Hematopoietic multipotent progenitor cell (in vitro differentiated cells): ENCODE data around the gene MINPP1. TPM values are rescaled to one million over a fixed set of nuclear protein-coding genes. Genes with fewer than 3 reads are reported as not detected.
A peak's percentile ranks its signal among the peaks of the same experiment; 100 is the strongest.
"Not testable (repeated sequence)": the region's sequence is repeated elsewhere in the genome, so short reads cannot be mapped to it uniquely, and the experiment has no call there.

ENCODE experiments used
- DNase-seq, 3 donors: peaks; one replicate each; pipeline ENCODE4 v3.0.0-alpha.2; 2011 to 2015; ENCODE audit warnings: low read depth in 2 of 3, low spot score in 2 of 3
- total RNA-seq: library from RNA; depleted of rRNA; stranded (reverse); fragments of >200 nt; gene quantifications from one replicate; pipeline ENCODE4 v1.2.3, GENCODE V29; 2012

Gene MINPP1
- total RNA-seq, 1 donor, result 46.9 TPM

DNA sequence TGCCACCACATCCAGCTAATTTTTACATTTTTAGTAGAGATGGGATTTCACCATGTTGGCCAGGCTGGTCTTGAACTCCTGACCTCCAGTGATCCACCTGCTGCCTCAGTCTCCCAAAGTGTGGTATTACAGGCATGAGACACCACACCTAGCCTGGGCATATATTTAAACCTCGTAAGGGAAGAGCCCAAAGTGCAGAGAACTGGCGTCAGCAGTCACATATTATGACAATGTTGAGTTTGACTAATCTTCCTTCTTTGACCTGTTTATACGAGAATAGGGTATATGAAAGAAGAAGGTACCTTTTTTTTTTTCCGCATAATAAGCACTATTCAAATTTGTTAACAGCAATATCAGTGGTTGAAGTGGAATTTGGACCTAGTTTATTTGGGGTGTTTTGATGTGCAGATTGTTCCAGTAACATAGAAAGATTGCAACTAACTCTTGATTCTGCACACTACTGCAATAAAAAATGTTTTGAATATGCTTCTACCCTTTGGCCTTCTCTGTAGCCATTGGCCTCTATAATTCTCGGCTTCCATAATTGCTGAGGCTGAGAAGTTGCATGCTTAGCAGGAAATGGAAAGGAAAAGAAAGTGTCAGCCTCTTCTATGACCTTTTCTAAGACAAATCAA is 55.9 kb downstream of the MINPP1 start:
- DNase-seq, result no peak

DNA sequence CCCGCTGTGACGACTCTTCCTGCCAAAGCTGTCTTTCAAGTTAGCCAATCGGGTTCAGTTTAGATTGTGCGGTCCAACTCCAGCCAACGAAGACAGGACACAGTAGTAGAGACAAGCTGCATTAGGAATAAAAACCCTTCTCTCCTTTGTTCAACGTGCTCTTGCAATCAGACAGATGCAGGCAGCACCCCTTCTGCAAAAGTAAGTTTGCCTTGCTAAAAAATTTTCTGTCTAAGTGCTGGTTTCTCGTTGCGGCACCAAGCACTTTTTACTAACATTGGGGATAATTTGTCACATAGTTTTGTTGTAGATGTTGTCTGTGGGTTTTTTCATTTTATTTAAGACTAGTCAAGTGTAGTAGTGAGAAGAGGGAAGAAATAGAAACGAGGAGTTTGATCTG is 58.1 kb downstream of the MINPP1 start:
- DNase-seq, result no peak

DNA sequence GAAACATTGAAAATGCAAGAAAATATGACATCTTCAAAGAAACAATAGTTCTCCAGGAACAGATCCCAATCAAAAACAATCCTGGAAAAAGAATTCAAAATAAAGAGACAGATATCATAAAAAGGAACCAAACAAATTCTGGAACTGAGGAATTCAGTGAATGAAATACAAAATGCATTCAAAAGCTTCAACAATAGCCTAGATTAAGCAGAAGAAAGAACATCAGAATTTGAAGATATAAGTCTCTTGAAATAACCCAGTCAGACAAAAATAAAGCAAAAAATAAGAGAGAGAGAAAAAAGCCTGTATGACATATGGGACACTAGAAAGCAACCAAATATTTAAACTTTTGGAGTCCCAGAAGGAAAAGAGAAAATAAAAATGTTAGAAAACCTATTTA is 60.3 kb downstream of the MINPP1 start:
- no peak for DNase-seq

DNA sequence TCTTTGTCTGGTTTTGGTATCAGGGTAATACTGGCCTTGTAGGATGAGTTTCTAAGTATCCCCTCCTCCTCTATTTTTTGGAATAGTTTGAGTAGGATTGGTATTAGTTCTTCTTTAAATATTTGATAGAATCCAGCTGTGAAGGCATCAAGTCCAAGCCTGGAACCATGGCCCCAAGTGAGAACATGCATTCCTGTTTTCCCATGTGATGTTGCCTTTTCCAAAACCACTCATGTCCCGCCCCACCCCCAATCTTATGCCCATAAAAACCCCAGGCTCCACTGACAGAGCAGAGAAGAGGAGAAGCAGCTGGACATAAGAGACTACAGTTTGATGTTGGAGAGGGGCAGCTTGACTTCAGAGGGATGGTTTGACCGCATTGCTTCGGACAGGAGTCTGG is 71.2 kb downstream of the MINPP1 start:
- DNase-seq, result no peak

DNA sequence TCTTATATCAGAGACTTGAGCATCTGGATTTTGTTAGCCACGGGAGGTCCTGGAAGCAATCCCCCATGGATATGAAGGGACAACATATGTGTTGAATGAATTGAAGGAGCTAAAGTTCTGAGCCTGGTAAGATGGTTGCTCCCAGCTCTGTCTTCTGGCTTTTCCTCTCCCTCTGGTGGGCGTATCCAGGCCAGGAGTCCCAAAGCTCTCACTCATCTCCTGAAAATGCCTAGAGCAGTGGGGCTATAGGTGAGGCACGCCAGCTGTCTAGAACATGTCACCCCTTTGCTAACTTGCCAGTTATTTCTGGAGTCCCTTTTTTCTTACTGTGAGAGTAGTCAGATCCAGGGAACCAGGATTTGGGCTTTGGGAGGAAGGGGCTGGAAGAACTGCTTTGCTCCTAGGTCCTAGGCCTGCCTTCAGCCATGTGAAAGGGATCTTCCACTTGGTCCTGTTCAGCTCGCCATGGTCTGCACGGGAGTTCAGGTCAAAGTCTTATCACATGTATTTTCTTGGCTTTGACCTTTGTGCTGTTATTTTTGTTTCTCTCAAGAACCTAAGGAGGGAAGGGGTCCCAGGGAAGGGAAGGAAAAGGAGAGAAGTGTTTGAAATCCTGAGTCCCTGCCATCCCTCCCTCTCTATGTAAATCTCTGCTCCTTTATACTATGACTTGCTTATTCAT is 73.6 kb downstream of the MINPP1 start:
- no peak for DNase-seq

DNA sequence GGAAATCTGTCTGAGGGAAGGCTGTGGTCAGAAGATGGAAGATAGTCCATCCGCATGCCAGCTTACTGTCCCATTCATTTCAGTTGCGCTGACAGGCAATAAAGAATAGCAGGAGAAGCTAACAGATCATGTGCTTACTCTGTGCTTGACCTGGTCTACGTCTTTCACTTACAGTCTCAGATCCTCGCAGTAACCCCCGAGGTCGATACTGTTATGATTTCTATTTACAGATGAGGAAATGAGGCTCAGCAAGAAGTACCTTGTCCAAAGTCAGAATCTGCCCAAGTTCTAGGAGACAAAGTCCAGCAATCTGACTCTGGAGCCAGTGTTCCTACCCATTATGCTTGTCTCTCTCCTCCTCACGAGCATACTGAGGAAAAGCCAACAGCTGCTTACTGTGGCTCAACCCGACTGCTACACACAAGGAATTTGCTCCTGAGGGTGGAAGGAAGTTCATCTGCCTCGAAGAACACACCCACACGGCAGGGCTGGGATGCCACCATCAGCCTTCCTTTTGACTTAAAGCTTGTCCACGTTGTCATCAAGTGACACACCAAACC is 74.2 kb downstream of the MINPP1 start:
- no peak for DNase-seq

DNA sequence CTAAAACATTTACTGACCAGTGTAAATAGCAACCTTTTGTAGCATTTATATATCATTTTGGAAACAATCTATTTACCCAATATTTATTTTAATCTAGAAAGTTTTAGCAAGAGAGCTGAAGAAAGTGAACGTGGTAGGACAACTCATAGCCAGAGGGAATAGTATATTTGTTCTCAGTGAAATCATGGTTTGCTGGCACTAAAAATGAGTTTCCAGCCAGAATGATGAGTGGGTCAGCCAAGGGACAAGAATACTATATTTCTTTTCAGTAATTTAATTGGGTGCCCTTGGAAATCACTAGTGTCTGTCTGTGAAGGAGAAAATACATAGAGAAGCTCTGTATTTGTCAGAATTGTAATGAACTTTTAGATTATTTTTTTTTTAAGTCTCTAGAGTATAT is 74.9 kb downstream of the MINPP1 start:
- no peak for DNase-seq

DNA sequence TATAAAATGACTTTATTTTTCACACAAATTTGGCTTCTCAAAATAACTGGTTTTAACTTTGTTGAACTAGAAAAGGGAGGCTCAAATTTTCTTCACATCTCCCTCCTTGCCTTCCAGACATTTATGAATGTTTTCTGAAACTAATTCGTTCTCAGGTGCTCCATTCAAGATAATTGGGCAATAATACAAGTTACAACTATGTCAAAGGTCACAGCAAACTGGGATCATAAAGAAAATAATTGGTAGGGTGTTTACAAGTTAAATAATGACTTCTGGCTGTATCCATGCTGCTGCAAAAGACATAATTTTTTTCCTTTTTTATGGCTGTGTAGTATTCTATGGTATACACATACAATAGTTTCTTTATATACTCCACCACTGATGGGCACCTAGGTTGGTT is 75.3 kb downstream of the MINPP1 start:
- no peak for DNase-seq

DNA sequence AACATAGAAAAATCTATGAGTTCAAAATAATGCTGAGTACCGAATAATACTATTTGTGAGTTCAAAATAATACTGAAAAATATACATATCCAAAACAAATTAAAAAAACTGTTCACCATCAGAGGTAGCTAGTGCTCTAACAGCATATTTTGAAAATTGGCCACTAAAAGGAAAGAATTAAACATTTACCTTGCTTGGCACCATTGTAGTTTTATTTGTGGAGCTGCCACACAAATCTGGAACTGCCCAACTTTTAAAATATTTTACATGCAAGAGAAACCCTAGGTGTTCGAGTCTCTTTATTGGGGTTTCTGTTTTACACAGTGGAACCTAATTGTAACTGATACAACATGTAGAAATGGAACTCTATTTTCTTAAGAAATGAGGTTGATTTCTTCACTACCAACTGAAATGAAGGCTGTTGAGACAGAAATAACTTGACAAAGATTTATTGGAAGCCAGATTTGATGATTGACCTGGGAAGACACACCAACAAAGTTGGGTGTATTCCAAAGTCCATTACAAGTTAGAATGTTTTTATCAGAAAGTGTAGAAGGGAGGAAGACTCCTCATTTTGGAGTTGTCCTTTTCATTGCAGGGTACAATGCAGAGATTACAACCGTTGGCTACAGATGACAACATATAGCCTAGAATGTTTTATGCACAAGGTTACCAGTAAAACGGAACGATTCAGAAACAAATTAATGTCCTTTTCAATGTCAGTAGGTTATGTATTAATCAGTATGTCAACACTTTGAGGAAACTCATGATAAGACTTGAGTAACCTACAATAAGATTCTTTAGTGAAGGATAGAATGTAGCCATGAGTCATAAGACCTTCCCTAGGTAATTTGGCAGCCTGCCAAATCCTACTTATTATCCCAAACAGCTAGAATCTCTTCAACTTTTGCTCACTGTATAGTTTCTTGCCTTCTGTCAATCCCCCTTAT is 81.1 kb downstream of the MINPP1 start:
- DNase-seq, result no peak

DNA sequence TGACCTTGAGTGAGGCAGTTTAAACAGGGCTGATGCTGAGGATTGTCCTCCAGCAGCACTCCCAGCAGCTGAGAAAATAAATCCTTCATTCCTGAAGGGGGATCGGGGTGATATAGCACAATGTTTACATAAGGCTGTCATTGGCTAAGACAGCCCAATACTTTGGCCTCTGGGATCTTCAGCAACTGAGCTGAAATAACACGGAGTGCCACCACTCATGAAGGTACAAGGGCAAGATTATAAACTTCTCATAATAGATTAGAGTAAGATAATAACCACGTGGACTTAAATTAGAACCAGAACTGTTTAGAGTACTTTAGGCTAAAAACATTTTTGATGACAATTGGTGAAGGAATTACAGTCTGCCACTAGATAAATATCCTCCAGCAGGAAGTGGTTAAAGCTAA is 85.0 kb downstream of the MINPP1 start:
- no peak for DNase-seq

DNA sequence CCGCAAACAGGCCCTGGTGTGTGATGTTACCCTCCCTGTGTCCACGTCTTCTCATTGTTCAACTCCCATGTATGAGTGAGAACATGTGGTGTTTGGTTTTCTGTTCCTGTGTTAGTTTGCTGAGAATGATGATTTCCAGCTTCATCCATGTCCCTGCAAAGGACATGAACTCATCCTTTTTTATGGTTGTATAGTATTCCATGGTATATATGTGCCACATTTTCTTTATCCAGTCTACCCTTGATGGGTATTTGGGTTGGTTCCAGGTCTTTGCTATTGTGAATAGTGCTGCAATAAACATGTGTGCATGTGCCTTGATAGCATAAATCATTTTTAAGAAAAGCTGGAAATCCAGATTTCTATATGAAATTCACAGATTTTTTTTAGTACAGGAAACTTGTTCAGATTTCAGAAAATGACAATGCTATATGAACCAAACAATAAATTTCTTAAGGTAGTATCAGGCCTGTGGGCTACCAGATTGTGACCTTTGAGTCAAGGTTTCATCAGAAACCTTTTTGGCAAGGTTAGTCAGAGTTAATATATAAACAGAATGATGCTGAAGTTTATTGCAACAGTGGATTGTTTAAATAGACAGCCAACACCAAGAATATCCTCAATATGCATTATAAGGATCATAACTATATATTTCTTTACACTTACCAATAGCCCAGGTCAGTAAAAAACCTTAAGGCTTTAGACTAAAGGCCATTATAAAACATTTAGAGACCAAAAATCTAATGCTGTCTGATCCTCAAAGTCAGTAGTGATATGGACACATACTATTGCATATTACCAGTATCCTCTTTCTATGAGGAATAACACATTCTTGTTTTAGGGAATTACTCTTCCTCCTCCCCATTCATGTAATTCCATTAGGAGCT is 86.3 kb downstream of the MINPP1 start:
- no peak for DNase-seq

DNA sequence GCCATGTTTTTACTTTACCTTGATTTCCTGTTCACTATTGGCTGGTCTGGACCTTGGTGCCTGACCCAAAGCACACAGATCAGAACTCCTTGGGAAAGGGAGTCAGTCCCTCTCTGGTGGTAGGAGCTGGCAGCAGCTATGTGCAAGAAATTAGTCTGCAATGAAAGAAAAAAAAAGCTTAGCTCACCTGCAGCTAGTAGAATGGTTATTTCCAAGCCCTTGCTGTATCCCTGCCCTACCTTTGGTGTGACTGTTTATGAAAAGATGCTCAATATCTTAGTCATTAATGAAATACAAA is 86.8 kb downstream of the MINPP1 start:
- DNase-seq, result no peak

DNA sequence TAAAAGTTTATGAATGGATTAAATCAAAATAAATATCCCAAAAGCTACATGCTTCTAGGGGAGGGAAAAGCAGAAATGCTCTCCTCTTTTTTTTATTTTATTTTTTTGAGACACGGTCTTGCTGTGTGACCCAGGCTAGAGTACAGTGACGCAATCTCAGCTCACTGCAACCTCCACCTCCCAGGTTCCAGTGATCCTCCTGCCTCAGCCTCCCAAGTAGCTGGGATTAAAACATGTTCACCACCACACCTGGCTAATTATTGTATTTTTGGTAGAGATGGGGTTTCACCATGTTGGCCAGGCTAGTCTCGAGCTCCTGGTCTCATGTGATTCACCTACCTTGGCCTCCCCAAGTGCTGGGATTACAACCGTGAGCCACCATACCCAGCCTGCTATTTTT is 88.2 kb downstream of the MINPP1 start:
- not testable (repeated sequence) for DNase-seq

DNA sequence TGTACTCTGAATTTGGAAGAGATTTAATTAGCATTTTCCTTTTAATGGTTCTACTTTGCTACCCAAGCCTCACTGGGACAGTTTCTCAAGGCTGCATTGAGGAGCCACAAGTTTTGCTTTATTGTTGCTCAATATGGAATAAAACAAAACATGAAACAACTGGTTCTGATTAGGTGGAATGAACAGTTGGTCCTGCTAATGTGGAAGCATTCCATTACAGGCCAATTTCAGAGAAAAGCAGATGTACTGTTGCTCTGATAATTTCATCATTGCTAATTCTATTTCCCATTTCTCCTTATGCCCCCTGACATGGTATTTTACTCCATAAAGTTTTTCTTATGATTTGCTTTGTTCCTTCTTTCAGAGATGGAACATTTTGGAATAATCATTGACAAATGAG is 89.0 kb downstream of the MINPP1 start:
- no peak for DNase-seq

DNA sequence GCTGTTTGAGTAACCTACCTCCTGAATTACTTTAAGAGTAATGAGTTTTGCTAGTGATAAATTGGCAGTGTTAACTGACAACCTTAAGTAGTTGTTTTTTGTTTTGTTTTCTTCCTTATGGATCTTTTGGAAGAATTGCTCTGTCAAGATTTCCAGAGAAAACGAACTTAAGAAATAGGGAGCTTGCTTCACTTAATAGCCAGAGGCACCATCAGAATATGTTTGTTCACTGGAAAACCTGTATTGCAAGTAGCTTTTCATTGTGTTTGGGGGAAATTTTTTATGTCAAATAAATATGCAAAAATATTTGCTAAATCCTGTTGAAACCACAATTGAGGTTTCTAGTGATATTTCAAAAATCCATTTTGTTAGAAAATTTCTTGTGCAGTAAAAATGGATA is 89.5 kb downstream of the MINPP1 start:
- DNase-seq, result no peak

DNA sequence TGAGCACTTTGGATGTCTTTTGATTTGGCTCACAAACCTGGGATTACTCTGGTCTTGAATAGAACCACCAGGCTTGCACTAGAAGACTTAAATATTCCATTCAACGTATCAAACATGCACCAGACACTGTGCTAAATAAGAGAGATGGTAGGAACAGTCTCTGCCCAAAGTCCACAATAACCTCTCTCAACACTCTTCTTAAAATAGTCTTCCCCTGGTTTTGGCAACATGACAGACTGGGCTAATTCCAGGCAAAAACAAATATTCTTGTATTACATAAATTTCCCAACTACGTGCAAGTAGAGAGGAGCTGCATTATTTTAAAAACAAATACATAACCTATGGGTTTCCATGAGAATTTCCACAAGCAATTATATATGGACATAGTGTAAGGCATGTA is 90.2 kb downstream of the MINPP1 start:
- no peak for DNase-seq

DNA sequence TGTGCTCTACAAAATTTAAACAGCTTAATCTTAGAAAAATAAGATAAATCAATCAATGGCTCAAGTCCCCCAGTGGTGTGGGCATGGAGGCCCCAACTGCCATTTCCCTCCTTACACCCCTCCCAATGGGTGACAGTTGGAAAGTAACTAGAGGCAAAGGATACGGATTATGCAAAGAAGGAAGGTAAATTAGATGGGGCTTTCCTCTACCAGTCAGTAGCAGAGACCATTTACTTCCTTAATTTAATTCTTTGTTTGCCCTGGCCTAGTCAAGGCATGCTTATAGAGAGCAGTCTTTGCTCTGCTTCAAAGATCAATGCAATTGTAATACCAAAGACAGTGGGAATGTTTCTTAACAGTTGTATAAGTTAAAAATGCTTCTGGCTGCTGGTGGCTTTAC is 91.7 kb downstream of the MINPP1 start:
- peak in 1 of 3 donors; percentile 37 for DNase-seq

DNA sequence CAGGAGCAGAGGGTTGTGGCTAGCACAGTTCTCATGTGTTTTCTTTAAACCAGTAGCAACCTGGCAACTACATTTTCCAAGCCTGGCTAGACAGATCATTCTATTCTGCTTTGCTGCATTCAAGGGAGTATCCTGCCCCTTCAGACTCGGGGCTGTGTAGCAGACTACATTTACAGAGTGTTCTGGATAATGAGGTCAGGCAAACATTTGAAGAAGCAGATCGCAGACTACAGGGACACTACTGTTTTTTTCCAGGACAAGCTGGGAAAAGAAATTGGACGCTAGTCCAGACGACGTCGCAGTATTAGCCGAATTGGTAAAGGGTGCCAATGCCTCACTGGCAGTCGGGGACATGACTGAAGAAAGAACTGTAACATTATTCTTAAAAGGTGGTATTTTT is 94.0 kb downstream of the MINPP1 start:
- DNase-seq, result no peak

DNA sequence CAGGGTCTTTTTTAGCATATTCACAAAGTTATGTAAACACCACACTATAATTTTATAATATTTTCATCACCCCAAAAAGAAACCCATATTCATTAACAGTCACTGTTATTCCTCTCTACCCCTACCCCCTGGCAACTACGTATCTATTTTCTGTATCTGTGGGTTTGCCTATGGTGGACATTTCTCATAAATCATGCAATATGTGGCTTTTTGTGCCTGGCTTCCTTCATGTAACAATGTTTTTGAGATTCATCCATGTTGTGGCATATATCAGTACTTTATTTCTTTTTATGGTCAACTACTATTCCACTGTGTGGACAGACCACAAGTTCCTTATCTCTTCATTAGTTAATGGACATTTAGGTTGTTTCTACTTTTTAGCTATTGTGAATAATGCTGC is 95.9 kb downstream of the MINPP1 start:
- DNase-seq, result peak in 1 of 3 donors; percentile 26
